ENCODE results near the gene SDHAF1. TPM values are rescaled to one million over a fixed set of nuclear protein-coding genes. Genes with fewer than 3 reads are reported as not detected.
"Not testable (repeated sequence)": the region's sequence is repeated elsewhere in the genome, so short reads cannot be mapped to it uniquely, and the experiment has no call there.

SDHAF1 gene
- total RNA-seq (2014; rRNA removed; shearing (Covaris generic)) = 32.9 and 41.9 TPM in 2 replicates

GRCh38 chr19:35995048-35995993, at the start of gene SDHAF1:
TSS of gene SDHAF1 (plus strand) at chr19:35995188. CDS start at chr19:35995275, 87 bp downstream.
- Histone ChIP-seq H3K27me3 (ENCODE audit: control insufficient read depth, insufficient read depth, low read length) (no peaks in the 10 kb centered on the region), H3K36me3 (replicated peaks; ENCODE audit: control insufficient read depth, insufficient read depth, low read length) (no peaks in the 10 kb centered on the region; the same call in 1 of the 2 replicates), H3K4me3 (ENCODE audit: insufficient read depth, low read depth, low read length) (peak within 1 kb of the TSS; percentile 93)
- DNase-seq = peak; percentile 97

- DNase-seq = no peak
These were observed 48.8 kb upstream of the SDHAF1 start for GRCh38 chr19:35946203-35946602.

GRCh38 chr19:35949131-35949530, 45.9 kb upstream of the SDHAF1 start:
- DNase-seq = peak; percentile 64
- H3K36me3 ChIP-seq (replicated peaks; ENCODE audit: control insufficient read depth, insufficient read depth, low read length) = no peaks in the 10 kb centered on the region
- H3K4me3 ChIP-seq (ENCODE audit: insufficient read depth, low read depth, low read length) = no peak overlapping the region

More at GRCh38 chr19:35946203-35946602, 48.8 kb upstream of the SDHAF1 start:
- Histone ChIP-seq H3K4me3 (ENCODE audit: insufficient read depth, low read depth, low read length) (no peak overlapping the region), H3K27me3 (ENCODE audit: control insufficient read depth, insufficient read depth, low read length) (no peaks in the 10 kb centered on the region), H3K36me3 (replicated peaks; ENCODE audit: control insufficient read depth, insufficient read depth, low read length) (no peaks in the 10 kb centered on the region; the same call in 1 of the 2 replicates)

GRCh38 chr19:35955881-35956634, 38.9 kb upstream of the SDHAF1 start:
- DNase-seq = no peak
- peaks cover 28% of the 10 kb centered on the region for H3K27me3 ChIP-seq (ENCODE audit: control insufficient read depth, insufficient read depth, low read length)
- no peak overlapping the region for H3K4me3 ChIP-seq (ENCODE audit: insufficient read depth, low read depth, low read length)
- H3K36me3 ChIP-seq (replicated peaks; ENCODE audit: control insufficient read depth, insufficient read depth, low read length) = no peaks in the 10 kb centered on the region

More at GRCh38 chr19:35949131-35949530, 45.9 kb upstream of the SDHAF1 start:
- H3K27me3 ChIP-seq (ENCODE audit: control insufficient read depth, insufficient read depth, low read length) = no peaks in the 10 kb centered on the region

GRCh38 chr19:35957411-35957810, 37.6 kb upstream of the SDHAF1 start:
- peaks cover 28% of the 10 kb centered on the region for H3K27me3 ChIP-seq (ENCODE audit: control insufficient read depth, insufficient read depth, low read length)
- H3K36me3 ChIP-seq (replicated peaks; ENCODE audit: control insufficient read depth, insufficient read depth, low read length); H3K4me3 ChIP-seq (ENCODE audit: insufficient read depth, low read depth, low read length); DNase-seq: not testable (repeated sequence)

- no peak for DNase-seq
- peaks cover 28% of the 10 kb centered on the region for H3K27me3 ChIP-seq (ENCODE audit: control insufficient read depth, insufficient read depth, low read length)
- H3K4me3 ChIP-seq (ENCODE audit: insufficient read depth, low read depth, low read length) = peak overlapping the region; percentile 29; the same call in 1 of the 2 replicates
- H3K36me3 ChIP-seq (replicated peaks; ENCODE audit: control insufficient read depth, insufficient read depth, low read length) = no peaks in the 10 kb centered on the region
These were observed 36.3 kb upstream of the SDHAF1 start for GRCh38 chr19:35958660-35959039.

- H3K36me3 ChIP-seq (replicated peaks; ENCODE audit: control insufficient read depth, insufficient read depth, low read length) = no peaks in the 10 kb centered on the region
- H3K27me3 ChIP-seq (ENCODE audit: control insufficient read depth, insufficient read depth, low read length) = peaks cover 28% of the 10 kb centered on the region
- peak overlapping the region; percentile 29; the same call in 1 of the 2 replicates for H3K4me3 ChIP-seq (ENCODE audit: insufficient read depth, low read depth, low read length)
- DNase-seq = peak; percentile 79
These were observed 35.7 kb upstream of the SDHAF1 start for GRCh38 chr19:35959040-35959967.

- Histone ChIP-seq H3K27me3 (ENCODE audit: control insufficient read depth, insufficient read depth, low read length) (peaks cover 28% of the 10 kb centered on the region), H3K36me3 (replicated peaks; ENCODE audit: control insufficient read depth, insufficient read depth, low read length) (no peaks in the 10 kb centered on the region), H3K4me3 (ENCODE audit: insufficient read depth, low read depth, low read length) (no peak overlapping the region)
- DNase-seq = peak; percentile 72
These were observed 35.0 kb upstream of the SDHAF1 start for GRCh38 chr19:35959968-35960320.

- no peaks in the 10 kb centered on the region for H3K36me3 ChIP-seq (replicated peaks; ENCODE audit: control insufficient read depth, insufficient read depth, low read length)
- peaks cover 28% of the 10 kb centered on the region for H3K27me3 ChIP-seq (ENCODE audit: control insufficient read depth, insufficient read depth, low read length)
- H3K4me3 ChIP-seq (ENCODE audit: insufficient read depth, low read depth, low read length) = no peak overlapping the region
- DNase-seq = no peak
These were observed 34.5 kb upstream of the SDHAF1 start for GRCh38 chr19:35960432-35960972.

- H3K36me3 ChIP-seq (replicated peaks; ENCODE audit: control insufficient read depth, insufficient read depth, low read length) = no peaks in the 10 kb centered on the region
- peaks cover 19% of the 10 kb centered on the region for H3K27me3 ChIP-seq (ENCODE audit: control insufficient read depth, insufficient read depth, low read length)
- peak; percentile 82 for DNase-seq
- no peak overlapping the region for H3K4me3 ChIP-seq (ENCODE audit: insufficient read depth, low read depth, low read length)
These were observed 31.5 kb upstream of the SDHAF1 start for GRCh38 chr19:35963514-35963913.

- H3K36me3 ChIP-seq (replicated peaks; ENCODE audit: control insufficient read depth, insufficient read depth, low read length) = no peaks in the 10 kb centered on the region
- no peak for DNase-seq
- no peak overlapping the region for H3K4me3 ChIP-seq (ENCODE audit: insufficient read depth, low read depth, low read length)
- no peaks in the 10 kb centered on the region; the same call in 1 of the 2 replicates for H3K27me3 ChIP-seq (ENCODE audit: control insufficient read depth, insufficient read depth, low read length)
These were observed 28.2 kb upstream of the SDHAF1 start for GRCh38 chr19:35966771-35967170.

GRCh38 chr19:35973487-35973886, 21.5 kb upstream of the SDHAF1 start:
- H3K27me3 ChIP-seq (ENCODE audit: control insufficient read depth, insufficient read depth, low read length) = no peaks in the 10 kb centered on the region; the same call in 1 of the 2 replicates
- no peak for DNase-seq

GRCh38 chr19:35975608-35976214, 19.3 kb upstream of the SDHAF1 start:
- Histone ChIP-seq H3K36me3 (replicated peaks; ENCODE audit: control insufficient read depth, insufficient read depth, low read length) (no peaks in the 10 kb centered on the region), H3K27me3 (ENCODE audit: control insufficient read depth, insufficient read depth, low read length) (no peaks in the 10 kb centered on the region; the same call in 1 of the 2 replicates), H3K4me3 (ENCODE audit: insufficient read depth, low read depth, low read length) (no peak overlapping the region)
- peak; percentile 86 for DNase-seq

More at GRCh38 chr19:35973487-35973886, 21.5 kb upstream of the SDHAF1 start:
- Histone ChIP-seq H3K36me3 (replicated peaks; ENCODE audit: control insufficient read depth, insufficient read depth, low read length) (no peaks in the 10 kb centered on the region), H3K4me3 (ENCODE audit: insufficient read depth, low read depth, low read length) (no peak overlapping the region)

Data from H7 (cell line).